ENCODE data around the gene ZNF57. TPM values are rescaled to one million over a fixed set of nuclear protein-coding genes. Genes with fewer than 3 reads are reported as not detected.

The ZNF57 gene
- total RNA-seq, 2 experiments from 2014 or later: 0.47 to 0.82 TPM

DNA sequence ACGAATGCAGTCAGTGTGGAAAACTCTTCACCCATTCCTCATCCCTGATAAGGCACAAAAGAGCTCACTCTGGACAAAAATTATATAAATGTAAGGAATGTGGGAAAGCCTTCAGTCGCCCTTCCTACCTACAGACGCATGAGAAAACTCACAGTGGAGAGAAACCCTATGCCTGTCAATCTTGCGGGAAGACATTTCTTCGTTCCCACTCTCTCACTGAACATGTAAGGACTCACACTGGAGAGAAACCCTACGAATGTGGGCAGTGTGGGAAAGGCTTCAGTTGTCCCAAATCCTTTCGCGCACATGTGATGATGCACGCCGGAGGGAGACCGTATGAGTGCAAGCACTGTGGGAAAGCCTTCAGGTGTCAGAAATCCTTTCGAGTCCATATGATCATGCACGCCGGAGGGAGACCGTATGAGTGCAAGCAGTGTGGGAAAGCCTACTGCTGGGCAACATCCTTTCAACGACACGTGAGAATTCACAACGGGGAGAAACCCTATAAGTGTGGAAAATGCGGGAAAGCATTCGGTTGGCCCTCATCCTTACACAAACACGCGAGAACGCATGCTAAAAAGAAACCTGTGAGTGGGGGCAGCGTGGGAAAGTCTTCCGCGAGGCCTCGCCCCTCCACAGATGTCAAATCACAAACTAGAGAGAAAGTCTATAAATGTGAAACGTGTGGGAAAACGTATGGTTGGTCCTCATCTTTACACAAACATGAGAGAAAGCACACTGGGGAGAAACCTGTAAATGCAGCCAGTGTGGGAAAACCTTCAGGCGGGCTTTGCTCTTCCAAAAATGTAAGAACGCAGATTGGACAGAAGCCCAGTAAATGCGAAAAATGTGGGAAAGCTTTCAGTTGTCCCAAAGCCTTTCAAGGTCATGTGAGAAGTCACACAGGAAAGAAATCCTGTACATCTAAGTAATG lies 23.1 kb upstream of the ZNF57 start:
- no peak overlapping the region for H3K27ac Mint-ChIP-seq
- ChIA-PET CTCF (no interaction called here), POLR2A (no interaction called here)
- no peaks in the 10 kb centered on the region for H3K27me3 Mint-ChIP-seq
- TF ChIP-seq, protein P1, sequence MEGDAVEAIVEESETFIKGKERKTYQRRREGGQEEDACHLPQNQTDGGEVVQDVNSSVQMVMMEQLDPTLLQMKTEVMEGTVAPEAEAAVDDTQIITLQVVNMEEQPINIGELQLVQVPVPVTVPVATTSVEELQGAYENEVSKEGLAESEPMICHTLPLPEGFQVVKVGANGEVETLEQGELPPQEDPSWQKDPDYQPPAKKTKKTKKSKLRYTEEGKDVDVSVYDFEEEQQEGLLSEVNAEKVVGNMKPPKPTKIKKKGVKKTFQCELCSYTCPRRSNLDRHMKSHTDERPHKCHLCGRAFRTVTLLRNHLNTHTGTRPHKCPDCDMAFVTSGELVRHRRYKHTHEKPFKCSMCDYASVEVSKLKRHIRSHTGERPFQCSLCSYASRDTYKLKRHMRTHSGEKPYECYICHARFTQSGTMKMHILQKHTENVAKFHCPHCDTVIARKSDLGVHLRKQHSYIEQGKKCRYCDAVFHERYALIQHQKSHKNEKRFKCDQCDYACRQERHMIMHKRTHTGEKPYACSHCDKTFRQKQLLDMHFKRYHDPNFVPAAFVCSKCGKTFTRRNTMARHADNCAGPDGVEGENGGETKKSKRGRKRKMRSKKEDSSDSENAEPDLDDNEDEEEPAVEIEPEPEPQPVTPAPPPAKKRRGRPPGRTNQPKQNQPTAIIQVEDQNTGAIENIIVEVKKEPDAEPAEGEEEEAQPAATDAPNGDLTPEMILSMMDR (IDR thresholded peaks at IDR 0.05): no peak
- H3K9me3 Mint-ChIP-seq: no peaks in the 10 kb centered on the region
- no peak for DNase-seq
- no peaks in the 10 kb centered on the region for H3K4me1 Mint-ChIP-seq (ENCODE audit: low read depth)
- no peak overlapping the region for H3K27ac ChIP-seq (ENCODE audit: low read depth in 1 of 2, low read length in 2 of 2)
- H3K4me1 ChIP-seq (ENCODE audit: insufficient read depth, low read length): no peaks in the 10 kb centered on the region
- H3K36me3 ChIP-seq (ENCODE audit: insufficient read depth, low read length): no peaks in the 10 kb centered on the region
- no peak overlapping the region for H3K4me3 Mint-ChIP-seq
- H3K27me3 ChIP-seq (ENCODE audit: control insufficient read depth in 1 of 2, insufficient read depth in 2 of 2, low read length in 2 of 2): no peaks in the 10 kb centered on the region
- no peaks in the 10 kb centered on the region for H3K36me3 Mint-ChIP-seq (ENCODE audit: low read depth)
- intact Hi-C loops (cut with DNase I, micrococcal nuclease): no loop called here
- H3K4me3 ChIP-seq (ENCODE audit: low read length): no peak overlapping the region
- peaks cover 34 to 46% of the 10 kb centered on the region in 2 experiments for H3K9me3 ChIP-seq (ENCODE audit: control insufficient read depth in 1 of 2, insufficient read depth in 1 of 2, low read length in 2 of 2)
- ATAC-seq (ENCODE audit: poor library complexity): no peak

DNA sequence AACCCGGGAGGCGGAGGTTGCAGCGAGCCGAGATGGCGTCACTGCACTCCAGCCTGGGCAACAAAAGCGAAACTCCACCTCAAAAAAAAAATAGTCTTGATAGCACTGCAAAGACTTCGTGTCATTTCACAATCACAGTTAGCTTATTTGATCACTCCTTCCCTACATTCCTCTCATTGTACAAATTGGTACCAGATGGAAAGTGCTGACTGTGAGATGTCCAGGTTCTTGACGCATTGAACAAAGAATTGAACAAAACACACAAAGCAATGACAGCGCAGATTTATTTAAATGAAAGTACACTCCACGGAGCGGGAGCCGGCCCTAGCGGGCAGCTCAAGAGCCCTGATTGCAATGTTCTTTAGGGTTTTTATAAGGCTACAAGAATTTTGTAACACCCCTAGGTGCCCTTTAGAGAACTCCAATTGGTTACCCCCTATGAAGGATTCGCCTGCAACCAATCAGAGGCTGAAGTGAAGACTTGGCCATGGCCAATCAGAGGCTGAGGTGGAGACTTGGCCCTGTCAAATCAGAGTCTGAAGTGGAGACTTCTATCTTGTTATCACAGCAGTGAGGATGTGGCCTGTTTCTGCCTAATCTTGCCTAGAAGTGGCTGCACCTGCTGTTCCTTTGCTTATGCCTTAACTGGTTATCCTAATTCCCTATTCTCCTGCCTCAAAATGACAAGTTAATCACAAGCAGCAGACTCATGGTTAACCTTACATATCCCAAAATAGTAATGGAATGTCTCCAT lies 16.9 kb upstream of the ZNF57 start:
- CTCF ChIA-PET: no interaction called here
- POLR2A ChIA-PET: no interaction called here
- Histone ChIP-seq H3K9me3 (ENCODE audit: control insufficient read depth in 1 of 2, insufficient read depth in 1 of 2, low read length in 2 of 2) (peaks cover 5 to 16% of the 10 kb centered on the region in 2 experiments), H3K27me3 (ENCODE audit: control insufficient read depth in 1 of 2, insufficient read depth in 2 of 2, low read length in 2 of 2) (no peaks in the 10 kb centered on the region), H3K4me1 (ENCODE audit: insufficient read depth, low read length) (peaks cover 13% of the 10 kb centered on the region), H3K27ac (ENCODE audit: low read depth in 1 of 2, low read length in 2 of 2) (no peak overlapping the region), H3K4me3 (ENCODE audit: low read length) (no peak overlapping the region), H3K36me3 (ENCODE audit: insufficient read depth, low read length) (no peaks in the 10 kb centered on the region)
- no peaks in the 10 kb centered on the region for H3K9me3 Mint-ChIP-seq
- intact Hi-C loops (cut with DNase I, micrococcal nuclease): no loop called here
- no peaks in the 10 kb centered on the region for H3K27me3 Mint-ChIP-seq
- ATAC-seq (ENCODE audit: poor library complexity) (no peak), DNase-seq (no peak)
- TF ChIP-seq, protein P1 (IDR thresholded peaks at IDR 0.05): no peak
- peaks cover 8% of the 10 kb centered on the region for H3K4me1 Mint-ChIP-seq (ENCODE audit: low read depth)
- no peak overlapping the region for H3K4me3 Mint-ChIP-seq
- no peaks in the 10 kb centered on the region for H3K36me3 Mint-ChIP-seq (ENCODE audit: low read depth)
- no peak overlapping the region for H3K27ac Mint-ChIP-seq

DNA sequence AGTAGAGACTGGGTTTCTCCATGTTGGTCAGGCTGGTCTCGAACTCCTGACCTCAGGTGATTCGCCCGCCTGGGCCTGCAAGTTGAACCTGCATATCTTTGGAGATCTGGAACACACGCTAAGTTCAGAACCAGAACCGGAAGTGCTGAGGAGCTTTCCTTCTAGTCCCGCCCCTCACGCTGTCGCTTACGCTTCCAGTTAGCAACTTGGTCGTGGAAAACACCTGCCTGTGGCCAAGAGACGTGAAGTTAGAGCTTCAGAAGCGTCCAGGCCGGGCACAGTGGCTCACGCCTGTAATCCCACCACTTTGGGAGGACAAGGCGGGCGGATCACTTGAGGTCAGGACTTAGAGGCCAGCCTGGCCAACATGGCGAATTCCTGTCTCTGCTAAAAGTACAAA lies 15.0 kb upstream of the ZNF57 start:
- Histone ChIP-seq H3K27me3 (ENCODE audit: control insufficient read depth in 1 of 2, insufficient read depth in 2 of 2, low read length in 2 of 2) (no peaks in the 10 kb centered on the region), H3K36me3 (ENCODE audit: insufficient read depth, low read length) (no peaks in the 10 kb centered on the region), H3K27ac (ENCODE audit: low read depth in 1 of 2, low read length in 2 of 2) (no peak overlapping the region), H3K4me1 (ENCODE audit: insufficient read depth, low read length) (peaks cover 18% of the 10 kb centered on the region), H3K9me3 (ENCODE audit: control insufficient read depth in 1 of 2, insufficient read depth in 1 of 2, low read length in 2 of 2) (peaks cover 0 to 14% of the 10 kb centered on the region in 2 experiments), H3K4me3 (ENCODE audit: low read length) (no peak overlapping the region)
- CTCF ChIA-PET: no interaction called here
- POLR2A ChIA-PET: no interaction called here
- TF ChIP-seq, protein P1 (IDR thresholded peaks at IDR 0.05): no peak
- H3K27me3 Mint-ChIP-seq: no peaks in the 10 kb centered on the region
- H3K9me3 Mint-ChIP-seq: no peaks in the 10 kb centered on the region
- intact Hi-C loops (cut with DNase I, micrococcal nuclease): no loop called here
- no peak overlapping the region for H3K27ac Mint-ChIP-seq
- H3K36me3 Mint-ChIP-seq (ENCODE audit: low read depth): no peaks in the 10 kb centered on the region
- no peak for DNase-seq
- H3K4me3 Mint-ChIP-seq: no peak overlapping the region
- ATAC-seq (ENCODE audit: poor library complexity): no peak
- H3K4me1 Mint-ChIP-seq (ENCODE audit: low read depth): peaks cover 8% of the 10 kb centered on the region

Data from CD4-positive, alpha-beta T cell (primary cell).